Chondrocyte (in vitro differentiated cells): Measurements from ENCODE around the gene SPARC. TPM values are rescaled to one million over a fixed set of nuclear protein-coding genes. Genes with fewer than 3 reads are reported as not detected.
"Not testable (repeated sequence)": the region's sequence is repeated elsewhere in the genome, so short reads cannot be mapped to it uniquely, and the experiment has no call there.

Source experiments
- DNase-seq: peaks from one replicate; pipeline ENCODE4 v3.0.0; 2021; ENCODE audit warnings: mixed read lengths, low spot score
- H3K27ac Mint-ChIP-seq: one replicate; pipeline ENCODE4 v1.8.0; 2021; ENCODE audit warnings: mild to moderate bottlenecking, moderate library complexity, mixed read lengths; ENCODE audit not compliant: unreplicated experiment
- H3K27me3 Mint-ChIP-seq: 2 replicates; pipeline ENCODE4 v1.8.0; 2021; ENCODE audit warnings: low read depth, mixed read lengths
- H3K36me3 Mint-ChIP-seq: 2 replicates; pipeline ENCODE4 v1.8.0; 2021; ENCODE audit warnings: low read depth, mixed read lengths
- H3K4me1 Mint-ChIP-seq: 2 replicates; pipeline ENCODE4 v1.8.0; 2021; ENCODE audit warnings: low read depth, mild to moderate bottlenecking, mixed read lengths
- H3K4me3 Mint-ChIP-seq: one replicate; pipeline ENCODE4 v1.8.0; 2021; ENCODE audit warnings: mild to moderate bottlenecking, moderate library complexity, mixed read lengths; ENCODE audit not compliant: unreplicated experiment
- H3K9me3 Mint-ChIP-seq: 2 replicates; pipeline ENCODE4 v1.8.0; 2021; ENCODE audit warnings: low read depth, mixed read lengths
- CTCF ChIP-seq: fragments of 200-600 bp; sonication (generic); IDR thresholded peaks from 2 replicates; pipeline ENCODE4 v1.5.0; 2021; ENCODE audit warnings: antibody characterized with exemption, mild to moderate bottlenecking, moderate library complexity
- long read RNA-seq: library from polyadenylated mRNA; stranded (forward); transcript quantifications from one replicate; pipeline ENCODE4 v2.0.0, GENCODE V29; 2021
- total RNA-seq: library from RNA; stranded (reverse); gene quantifications from 3 replicates; pipeline ENCODE4 v1.2.1, GENCODE V29; 2021

SPARC gene
- total RNA-seq, result 19,093 to 24,474 TPM (median 24,306 TPM) in 3 replicates
- long read RNA-seq, transcript SPARC-202 (4 exons, 1,598 nt), result minor isoform, 171 of 17,198 reads
- long read RNA-seq, transcript SPARC-201 (10 exons, 3,701 nt), result major isoform, 12,727 of 17,198 reads
- long read RNA-seq, partial matches to known transcripts, result 2,976 of 17,198 reads
- long read RNA-seq, other reads (novel, unspliced or antisense), result 1,324 of 17,198 reads

GRCh38 chr5:151686674-151687407 lies at the start of gene SPARC:
TSS of gene SPARC (minus strand) at chr5:151686915. CDS start at chr5:151676188, 10,727 bp downstream.
- Mint-ChIP-seq H3K4me1 (peaks cover 38% of the 10 kb centered on the region), H3K27me3 (no peaks in the 10 kb centered on the region), H3K27ac (peak within 1 kb of the TSS; percentile 100), H3K36me3 (peaks cover 42% of the 10 kb centered on the region), H3K9me3 (no peaks in the 10 kb centered on the region), H3K4me3 (peak within 1 kb of the TSS; percentile 96)
- peak; percentile 33 for TF ChIP-seq CTCF
- DNase-seq, result peak; percentile 97

GRCh38 chr5:151735646-151736045 lies 48.9 kb upstream of the SPARC start:
- Mint-ChIP-seq H3K36me3 (no peaks in the 10 kb centered on the region), H3K9me3 (no peaks in the 10 kb centered on the region), H3K4me1 (peaks cover 27% of the 10 kb centered on the region), H3K27me3 (no peaks in the 10 kb centered on the region), H3K27ac (no peak overlapping the region), H3K4me3 (no peak overlapping the region)
- DNase-seq, result no peak
- TF ChIP-seq CTCF, result no peak

- no peak for DNase-seq
- H3K27me3 Mint-ChIP-seq, result no peaks in the 10 kb centered on the region
- peaks cover 10% of the 10 kb centered on the region for H3K9me3 Mint-ChIP-seq
- peaks cover 22% of the 10 kb centered on the region for H3K4me1 Mint-ChIP-seq
- no peak overlapping the region for H3K4me3 Mint-ChIP-seq
- H3K36me3 Mint-ChIP-seq, result peaks cover 7% of the 10 kb centered on the region
- no peak overlapping the region for H3K27ac Mint-ChIP-seq
- TF ChIP-seq CTCF, result no peak
These were observed 47.3 kb upstream of the SPARC start for GRCh38 chr5:151734064-151734408.

GRCh38 chr5:151733358-151734063 lies 46.8 kb upstream of the SPARC start:
- no peak for DNase-seq
- H3K4me1 Mint-ChIP-seq, result peaks cover 17% of the 10 kb centered on the region
- H3K27ac Mint-ChIP-seq, result no peak overlapping the region
- no peak for TF ChIP-seq CTCF
- no peaks in the 10 kb centered on the region for H3K27me3 Mint-ChIP-seq
- H3K4me3 Mint-ChIP-seq, result no peak overlapping the region
- peaks cover 7% of the 10 kb centered on the region for H3K36me3 Mint-ChIP-seq
- H3K9me3 Mint-ChIP-seq, result peaks cover 10% of the 10 kb centered on the region

- Mint-ChIP-seq H3K4me1 (peaks cover 15% of the 10 kb centered on the region), H3K36me3 (peaks cover 7% of the 10 kb centered on the region), H3K27ac (no peak overlapping the region), H3K4me3 (no peak overlapping the region), H3K9me3 (peaks cover 10% of the 10 kb centered on the region), H3K27me3 (no peaks in the 10 kb centered on the region)
- DNase-seq, result no peak
- no peak for TF ChIP-seq CTCF
These were observed 43.7 kb upstream of the SPARC start for GRCh38 chr5:151730381-151730780.

- not testable (repeated sequence) for H3K36me3 Mint-ChIP-seq, H3K27me3 Mint-ChIP-seq, H3K27ac Mint-ChIP-seq, DNase-seq, H3K4me3 Mint-ChIP-seq
- Mint-ChIP-seq H3K4me1 (peaks cover 17% of the 10 kb centered on the region), H3K9me3 (peaks cover 10% of the 10 kb centered on the region)
These were observed 42.9 kb upstream of the SPARC start for GRCh38 chr5:151729597-151729996.
